Stimulated activated CD4-positive, alpha-beta T cell treated with anti-CD3 and anti-CD28 coated beads, Interleukin-12 subunit alpha, Interleukin-12 subunit beta, amount 100 ng/mL, for 48 hours (primary cell): Measurements from ENCODE around the gene YIPF4.
"Not testable (repeated sequence)": the region's sequence is repeated elsewhere in the genome, so short reads cannot be mapped to it uniquely, and the experiment has no call there.

Experiments used
- DNase-seq, 3 donors: peaks; one replicate each; pipeline ENCODE4 v3.0.0-alpha.2; 2020; ENCODE audit warnings: low read depth in 2 of 3, low spot score in 1 of 3

Gene YIPF4

DNA sequence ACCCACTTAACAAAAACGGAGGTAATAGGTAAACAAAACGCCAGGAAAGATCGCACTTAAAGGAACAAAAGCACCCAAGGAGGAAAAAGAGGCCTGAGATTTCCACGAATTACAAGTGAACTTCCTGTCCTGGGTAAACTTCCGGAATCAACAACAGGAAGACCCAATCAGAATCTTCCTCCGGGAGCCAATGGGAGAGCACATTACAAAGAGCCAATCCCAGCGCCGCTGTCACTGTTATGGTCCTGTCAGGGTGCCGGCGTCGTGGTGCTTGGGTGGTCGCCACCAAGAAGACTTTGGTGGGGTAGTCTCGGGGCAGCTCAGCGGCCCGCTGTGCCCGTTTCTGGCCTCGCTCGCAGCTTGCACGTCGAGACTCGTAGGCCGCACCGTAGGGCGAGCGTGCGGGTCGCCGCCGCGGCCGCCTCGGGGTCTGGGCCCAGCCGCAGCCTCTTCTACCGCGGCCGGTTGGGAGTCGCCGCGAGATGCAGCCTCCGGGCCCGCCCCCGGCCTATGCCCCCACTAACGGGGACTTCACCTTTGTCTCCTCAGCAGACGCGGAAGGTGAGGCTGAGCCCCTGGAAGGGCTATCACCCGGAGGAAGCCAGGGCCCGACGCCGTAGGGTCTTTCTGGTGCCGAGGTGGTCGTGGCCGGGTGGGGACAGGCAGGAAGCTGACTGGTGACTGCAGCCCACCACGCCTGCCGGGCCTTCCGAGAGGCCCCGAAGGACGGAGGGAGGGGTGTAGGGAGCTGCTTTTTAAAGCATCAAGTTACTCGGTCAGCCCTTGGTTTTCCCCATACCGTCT is at the start of gene YIPF4:
YIPF4 (plus strand) TSS at position 231 of the 804 bp plus-strand sequence; CDS start at position 483, 252 bp downstream.
- DNase-seq, result peak; percentile 74 to 91 (median 79)

DNA sequence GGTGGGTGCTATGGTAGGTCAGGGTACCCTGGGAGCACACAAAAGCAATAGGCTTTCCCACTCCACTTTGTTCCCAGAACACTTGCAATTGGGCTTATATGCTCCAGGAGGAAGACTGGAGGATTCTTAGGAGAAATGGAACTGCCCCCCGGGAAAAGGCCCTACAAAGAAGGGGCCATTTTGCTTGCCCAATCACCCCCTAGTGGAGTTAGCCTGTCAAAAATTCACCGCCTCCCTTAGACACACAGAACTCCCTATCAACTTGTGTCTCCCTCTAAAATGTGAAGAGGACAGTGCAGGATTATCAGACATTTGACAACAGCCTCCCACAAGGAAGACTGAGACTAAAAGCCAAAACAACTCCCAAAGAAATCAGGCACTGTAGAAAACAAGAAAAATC is 49.5 kb upstream of the YIPF4 start:
- DNase-seq, result no peak

DNA sequence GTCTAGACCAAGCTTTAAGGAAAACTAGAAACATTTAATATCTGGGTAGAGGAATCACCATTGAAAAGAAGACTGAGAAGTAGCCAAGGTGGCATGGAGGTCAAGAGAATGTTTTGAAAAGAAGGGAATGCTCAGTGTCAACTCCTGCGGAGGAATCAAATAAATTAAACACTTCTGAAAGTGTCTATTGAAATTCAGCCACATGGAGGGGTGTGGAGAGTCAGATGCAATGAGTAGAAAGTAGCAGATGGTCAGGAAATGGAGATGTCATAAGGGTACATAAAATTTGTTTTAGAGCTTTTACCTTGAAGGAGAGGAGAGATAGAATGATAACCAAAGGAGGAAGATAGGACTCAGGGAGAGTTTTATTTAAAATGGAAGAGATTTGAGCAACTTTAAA is 48.1 kb upstream of the YIPF4 start:
- DNase-seq, result no peak

DNA sequence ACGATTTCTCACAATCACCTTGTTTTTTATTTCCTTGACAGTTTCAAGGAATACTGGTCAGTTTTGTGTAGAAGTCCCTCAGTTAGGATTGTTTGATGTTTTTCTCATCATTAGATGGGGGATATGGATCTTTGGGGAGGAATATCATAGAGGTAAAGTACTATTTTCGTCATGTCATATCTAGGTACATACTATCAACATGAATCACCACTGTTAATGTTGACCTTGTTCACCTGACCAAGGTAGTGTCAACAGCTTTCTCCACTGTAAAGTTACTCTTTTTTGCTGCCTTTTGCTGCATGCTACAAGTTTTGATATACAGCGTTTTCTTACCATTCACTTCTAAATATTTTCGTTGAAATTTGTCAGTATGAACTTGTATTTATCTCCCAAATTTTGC is 45.7 kb upstream of the YIPF4 start:
- no peak for DNase-seq

DNA sequence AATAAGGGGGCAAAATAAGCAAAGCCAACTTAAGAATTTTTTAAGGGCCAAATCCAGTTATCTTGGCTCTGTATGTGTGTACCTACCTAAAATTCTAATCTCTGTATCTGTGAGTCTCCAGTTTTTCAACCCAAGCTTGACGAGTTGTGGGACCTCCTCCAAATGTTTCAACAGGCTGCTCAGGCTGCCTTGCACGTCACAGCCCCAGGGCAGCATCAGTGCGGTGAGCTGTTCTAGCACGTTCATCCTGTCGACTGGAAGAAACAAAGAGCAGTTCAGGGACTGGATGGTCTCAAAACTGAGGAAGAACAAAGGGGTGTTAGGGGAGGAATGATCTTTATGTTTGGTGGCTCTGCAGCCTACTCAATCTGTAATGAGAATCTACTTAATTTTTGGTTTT is 42.4 kb upstream of the YIPF4 start:
- no peak for DNase-seq

DNA sequence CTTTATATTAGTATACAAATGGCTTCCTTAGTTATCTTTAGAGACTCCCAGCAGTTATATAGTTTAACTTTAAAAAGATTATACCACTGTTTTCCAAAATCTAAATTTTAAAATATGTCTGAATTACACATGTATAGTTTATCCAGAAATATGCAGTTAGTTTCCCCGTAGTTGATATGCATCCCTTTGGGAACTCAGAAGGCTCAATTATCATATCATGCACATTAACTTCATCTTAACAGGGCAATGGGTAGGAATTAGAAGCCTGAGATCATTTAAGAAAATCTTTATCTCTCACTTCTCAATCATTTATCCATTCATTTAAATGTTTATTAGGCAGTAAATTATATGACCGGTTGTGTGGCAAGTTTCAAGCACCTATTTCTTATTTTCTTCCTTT is 40.2 kb upstream of the YIPF4 start:
- no peak for DNase-seq

DNA sequence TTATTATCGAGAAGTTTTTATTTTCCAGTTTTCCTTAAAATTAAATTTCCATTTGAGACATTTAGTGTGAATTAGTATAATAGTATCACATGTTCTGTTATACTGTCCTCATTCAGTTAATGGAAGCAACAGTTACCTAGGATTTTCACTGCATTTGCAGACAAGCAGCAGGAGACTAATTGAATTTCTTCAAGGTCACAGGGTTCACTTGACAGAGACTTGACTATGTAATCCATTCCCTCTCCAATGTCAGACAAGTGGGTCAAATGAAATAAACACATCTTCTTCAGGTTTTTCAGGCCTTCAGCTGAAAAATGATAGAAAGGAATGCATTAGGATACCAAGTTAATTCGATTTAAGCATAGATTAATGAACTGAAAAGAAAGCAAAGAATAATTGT is 39.7 kb upstream of the YIPF4 start:
- no peak for DNase-seq

DNA sequence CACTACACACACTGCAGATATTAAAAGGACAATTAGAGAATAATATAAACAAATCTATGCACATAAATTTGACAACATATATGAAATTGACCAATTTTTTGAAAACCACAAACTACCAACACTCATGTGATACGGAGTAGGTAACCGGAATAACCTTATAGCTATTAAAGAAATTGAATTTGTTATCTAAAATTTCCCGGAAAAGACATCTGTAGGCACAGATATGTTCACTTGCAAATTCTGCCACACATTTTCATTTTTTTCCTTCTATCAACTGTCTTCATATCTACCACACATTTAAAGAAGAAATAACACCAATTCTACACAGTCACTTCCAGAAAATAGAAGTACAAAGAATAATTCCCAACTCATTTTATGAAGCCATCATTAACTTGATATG is 35.4 kb upstream of the YIPF4 start:
- no peak for DNase-seq

DNA sequence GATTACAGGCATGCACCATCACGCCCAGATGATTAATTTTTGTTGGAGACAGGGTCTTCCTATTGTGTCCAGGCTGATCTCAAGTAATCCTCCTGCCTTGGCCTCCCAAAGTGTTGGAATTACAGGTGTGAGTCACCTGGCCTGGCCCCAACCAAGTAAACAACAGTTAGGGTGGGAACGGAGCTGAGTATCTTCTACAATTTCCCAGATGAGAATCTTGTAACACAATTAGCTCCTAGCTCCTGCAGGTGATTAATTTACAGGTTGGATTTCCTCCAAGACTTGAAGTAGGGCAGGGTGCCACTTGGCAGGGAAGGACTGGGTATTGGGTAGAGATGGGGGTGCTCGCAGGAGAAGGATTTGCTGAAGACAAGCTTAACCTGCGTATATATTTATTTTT is 30.8 kb upstream of the YIPF4 start:
- DNase-seq, result no peak

DNA sequence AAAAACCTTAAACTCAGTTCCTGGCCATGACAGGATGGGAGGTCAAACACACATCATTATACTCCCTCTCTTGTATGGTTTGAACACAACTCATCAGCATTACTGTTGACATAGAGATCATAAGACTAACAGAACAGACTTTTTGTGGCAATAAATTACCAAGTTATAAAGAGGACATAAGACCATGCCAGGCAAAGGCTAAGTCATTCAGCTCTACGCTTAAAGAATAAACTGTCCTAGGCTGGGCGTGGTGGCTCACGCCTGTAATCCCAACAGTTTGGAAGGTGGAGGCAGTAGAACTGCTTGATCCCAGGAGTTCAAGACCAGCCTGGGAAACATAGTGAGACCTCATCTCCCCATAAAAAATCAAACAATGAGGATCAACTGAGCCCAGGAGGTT is 29.4 kb upstream of the YIPF4 start:
- no peak for DNase-seq

DNA sequence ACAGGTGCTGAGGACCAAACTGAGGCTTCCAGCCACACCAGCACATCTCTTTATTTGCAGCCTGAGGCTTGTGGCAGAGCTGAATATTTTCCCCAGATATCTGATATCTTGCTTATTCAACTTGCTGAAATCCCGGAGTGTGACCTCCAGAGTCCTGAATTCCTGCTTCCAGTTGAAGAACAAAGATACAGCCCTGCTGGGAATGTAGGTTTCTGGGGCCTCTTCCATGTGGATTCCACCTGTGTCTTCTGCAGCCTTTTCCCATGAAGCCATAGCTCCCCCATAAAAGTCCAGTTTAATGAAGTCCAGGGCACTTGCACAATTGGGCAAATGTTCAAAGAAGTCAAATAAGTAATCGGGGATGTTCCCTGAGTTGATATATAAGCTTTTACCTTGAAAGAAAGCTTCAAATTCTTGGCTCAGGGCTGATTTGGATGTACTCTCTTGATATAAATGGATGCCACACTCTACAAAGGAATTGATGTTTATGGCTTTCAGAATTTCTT is 27.9 kb upstream of the YIPF4 start:
- no peak for DNase-seq

DNA sequence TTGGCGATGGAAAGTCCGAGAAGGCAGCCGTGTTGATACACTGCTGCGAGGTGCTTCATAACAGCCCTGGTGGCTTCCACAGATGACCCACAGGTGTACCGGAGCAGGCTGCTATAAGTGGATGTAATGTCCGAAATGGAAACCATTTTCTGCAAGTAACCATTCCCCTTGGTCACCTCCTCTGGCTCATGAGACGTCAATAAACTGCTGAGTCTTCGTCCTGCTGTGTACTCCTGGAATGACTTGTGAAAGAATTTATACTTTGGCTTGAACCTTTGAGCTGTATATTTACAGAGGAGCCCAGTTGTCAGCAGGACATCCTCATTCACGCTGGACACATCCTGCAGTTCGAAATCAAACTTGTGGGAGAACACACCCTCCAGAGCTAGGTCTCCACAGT is 27.4 kb upstream of the YIPF4 start:
- DNase-seq, result no peak

DNA sequence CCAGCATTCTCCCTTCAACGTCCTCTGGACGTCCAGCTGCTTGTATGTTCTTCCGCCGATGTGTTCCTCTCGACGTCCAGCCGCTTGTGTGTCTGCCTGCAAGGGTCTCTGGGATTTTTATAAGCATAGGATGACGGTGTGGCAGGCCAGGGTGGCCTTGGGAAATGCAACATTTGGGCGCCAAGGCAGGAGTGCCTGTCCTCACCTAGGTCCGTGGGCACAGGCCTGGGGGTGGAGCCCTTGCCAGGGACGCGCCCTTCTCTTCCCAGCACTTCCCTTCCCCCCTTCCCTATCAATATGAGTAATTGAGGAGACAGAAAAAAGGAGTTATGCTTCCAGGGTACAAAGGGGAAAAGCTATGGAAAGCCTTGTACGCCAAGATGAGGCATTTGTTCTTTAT is 19.5 kb upstream of the YIPF4 start:
- DNase-seq, result no peak

DNA sequence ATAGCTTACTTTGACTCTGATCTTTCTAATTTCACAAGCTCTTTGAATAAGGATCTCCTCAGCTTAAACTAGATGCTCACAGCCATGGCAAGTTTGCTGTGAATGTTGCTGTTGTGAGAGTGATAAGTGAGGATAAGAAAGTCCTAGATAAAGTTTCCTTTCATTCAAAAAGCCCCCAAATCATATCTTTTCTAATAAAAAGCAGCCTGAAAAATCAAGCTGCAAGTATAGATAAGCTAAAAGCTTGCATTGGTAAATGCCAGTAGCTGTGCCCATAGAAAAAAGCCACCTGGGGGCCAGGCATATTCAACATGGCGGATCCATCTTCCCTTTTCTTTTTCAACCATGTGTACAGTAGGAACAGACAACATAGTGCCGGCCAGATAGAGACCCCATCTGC is 17.3 kb upstream of the YIPF4 start:
- DNase-seq, result no peak

DNA sequence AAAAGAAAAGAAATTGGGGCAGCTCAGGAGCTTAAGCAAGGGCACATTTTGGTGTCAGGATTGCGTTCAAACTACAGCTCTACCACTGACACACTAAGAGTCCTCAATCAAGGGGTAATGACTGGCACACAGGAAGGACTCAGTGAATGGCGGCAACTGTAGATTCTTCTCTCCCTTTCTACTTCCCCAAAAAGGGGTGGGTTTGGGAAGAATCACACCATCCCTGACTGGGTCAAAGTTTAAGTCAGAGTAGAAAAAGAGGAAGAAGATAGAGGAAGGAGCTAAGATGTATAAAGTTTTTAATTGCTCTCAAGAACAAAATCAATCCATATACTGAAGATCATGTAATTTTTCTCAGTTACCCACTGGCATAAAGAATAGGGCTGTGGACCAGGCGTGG is 15.6 kb upstream of the YIPF4 start:
- no peak for DNase-seq

DNA sequence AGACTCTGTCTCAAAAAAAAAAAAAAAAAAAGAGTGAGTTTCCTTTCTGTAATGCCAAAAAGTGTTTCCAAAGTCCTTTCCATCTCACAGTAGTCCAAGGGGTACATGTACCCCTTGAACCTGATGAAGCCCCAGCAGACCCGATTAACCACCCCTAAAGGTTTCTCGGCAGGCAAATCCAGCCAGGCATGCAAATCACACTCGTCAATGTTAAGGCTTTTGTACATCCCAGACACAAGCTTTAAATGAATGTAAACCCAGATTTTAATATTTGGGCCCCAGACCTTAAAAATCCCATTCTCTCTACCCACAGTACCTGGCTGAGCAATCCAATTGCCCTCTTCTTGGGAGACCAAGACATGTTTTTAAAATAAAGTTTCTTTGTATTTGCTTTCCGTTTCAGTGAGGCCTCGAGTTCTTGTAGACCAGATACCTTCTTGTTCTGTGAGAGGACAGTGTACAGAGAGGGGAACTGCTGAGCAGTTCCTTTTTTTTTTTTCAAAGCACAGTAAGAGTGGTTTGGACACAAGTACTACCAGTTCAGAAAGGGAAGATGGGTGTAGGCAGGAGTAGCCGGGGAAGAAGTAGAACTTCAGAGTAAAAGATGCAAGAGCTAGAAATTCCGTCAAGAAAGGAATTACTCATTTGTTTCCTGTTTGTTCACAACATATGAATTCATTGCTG is 13.1 kb upstream of the YIPF4 start, which contains the start of gene NLRC4:
NLRC4 (minus strand) TSS at position 465 of the 684 bp plus-strand sequence. CDS start 8,111 bp downstream, outside the sequence.
- no peak for DNase-seq

DNA sequence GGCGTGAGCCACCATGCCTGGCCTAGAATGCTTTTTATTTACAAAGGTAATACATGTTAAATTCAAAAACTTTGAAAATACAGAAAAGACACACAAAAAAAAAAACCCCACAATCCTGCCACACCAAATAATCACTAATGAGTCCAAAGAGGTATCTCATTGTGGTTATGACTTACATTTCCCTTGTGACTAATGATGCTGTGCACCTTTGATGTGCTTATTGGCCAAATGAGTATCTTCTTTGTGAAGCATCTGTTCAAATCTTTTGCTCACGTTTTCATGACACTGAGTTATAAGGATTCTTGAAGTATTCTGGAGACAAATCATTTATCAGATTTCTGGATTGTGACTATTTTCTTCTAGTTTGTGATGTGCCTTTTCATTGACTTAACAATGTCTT is 6.6 kb upstream of the YIPF4 start:
- DNase-seq, result no peak

DNA sequence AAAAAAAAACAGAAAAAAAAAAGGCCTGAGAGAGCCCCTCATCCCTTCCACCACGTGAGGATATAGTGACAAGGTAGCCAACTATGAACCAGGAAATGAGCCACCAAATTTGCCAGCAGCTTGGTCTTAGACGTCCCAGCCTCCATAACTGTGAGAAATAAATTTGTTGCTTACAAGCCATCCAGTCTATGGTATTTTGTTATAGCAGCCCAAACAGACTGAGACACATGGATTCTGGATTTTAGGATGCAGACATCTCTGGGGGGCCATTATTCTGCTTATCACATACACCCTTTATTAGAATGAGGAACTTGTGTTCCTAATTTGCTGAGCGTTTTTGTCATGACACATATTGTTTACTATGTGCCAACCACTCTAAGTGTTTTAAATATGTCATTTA is 5.4 kb upstream of the YIPF4 start:
- DNase-seq, result no peak

DNA sequence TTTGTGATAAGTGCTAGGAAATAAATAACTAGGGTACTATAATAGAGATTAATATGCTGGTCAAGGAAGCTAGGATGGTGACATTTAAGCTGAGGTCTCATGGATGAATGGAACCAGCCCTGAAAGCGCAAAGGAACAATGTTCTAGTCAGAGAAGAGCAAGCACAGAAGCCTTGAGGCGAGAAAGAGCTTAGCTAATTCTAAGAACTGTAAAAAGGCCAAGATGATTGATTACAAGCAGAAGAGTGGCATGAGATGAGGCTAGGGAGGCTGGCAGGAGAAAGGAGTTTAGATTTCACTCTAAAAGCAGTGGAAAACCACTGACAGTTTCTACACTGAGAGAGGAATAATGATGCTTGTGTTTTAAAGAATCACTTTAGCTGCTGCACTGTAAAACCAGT is 3.4 kb upstream of the YIPF4 start:
- DNase-seq, result no peak

DNA sequence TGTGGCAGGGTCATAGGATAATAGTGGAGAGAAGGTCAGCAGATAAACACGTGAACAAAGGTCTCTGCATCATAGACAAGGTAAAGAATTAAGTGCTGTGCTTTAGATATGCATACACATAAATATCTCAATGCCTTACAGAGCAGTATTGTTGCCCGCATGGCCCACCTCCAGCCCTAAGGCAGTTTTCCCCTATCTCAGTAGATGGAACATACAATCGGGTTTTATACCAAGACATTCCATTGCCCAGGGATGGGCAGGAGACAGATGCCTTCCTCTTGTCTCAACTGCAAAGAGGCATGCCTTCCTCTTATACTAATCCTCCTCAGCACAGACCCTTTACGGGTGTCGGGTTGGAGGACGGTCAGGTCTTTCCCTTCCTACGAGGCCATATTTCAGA is 1.9 kb upstream of the YIPF4 start:
- DNase-seq, result not testable (repeated sequence)

DNA sequence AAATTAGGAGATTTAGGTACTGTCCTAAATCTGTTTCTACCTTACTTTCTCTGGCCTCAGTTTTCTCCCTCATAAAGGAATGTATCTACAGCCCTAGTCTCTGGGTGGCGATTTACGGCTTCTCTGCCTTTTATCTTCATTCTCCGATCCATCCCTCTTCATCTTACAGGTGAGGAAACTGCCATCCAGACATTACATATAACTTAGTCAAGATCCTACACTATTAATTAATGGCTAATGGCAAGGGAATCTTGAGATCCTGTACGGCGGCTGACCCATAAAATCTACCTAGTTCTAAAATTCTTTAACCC is 386 bp upstream of the YIPF4 start:
- DNase-seq, result no peak

DNA sequence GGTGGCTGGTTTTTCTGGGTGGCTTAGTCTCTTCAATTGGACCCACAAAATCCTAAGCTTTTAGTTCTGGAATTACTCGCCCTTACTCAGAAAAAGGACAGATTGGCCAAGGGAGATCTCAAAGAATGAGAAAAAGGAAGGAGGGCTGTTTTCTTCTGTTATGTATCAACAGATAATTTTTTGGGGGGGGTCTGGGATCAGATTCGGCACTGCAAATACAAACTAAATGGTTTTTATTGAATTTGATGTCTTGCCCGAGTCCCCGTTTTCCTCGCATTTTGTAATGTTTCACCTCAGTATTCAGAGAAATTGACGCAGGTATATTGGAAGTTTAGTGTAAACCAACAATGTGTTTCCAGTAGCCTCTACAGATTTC is 762 bp downstream of the YIPF4 start:
- DNase-seq, result no peak

DNA sequence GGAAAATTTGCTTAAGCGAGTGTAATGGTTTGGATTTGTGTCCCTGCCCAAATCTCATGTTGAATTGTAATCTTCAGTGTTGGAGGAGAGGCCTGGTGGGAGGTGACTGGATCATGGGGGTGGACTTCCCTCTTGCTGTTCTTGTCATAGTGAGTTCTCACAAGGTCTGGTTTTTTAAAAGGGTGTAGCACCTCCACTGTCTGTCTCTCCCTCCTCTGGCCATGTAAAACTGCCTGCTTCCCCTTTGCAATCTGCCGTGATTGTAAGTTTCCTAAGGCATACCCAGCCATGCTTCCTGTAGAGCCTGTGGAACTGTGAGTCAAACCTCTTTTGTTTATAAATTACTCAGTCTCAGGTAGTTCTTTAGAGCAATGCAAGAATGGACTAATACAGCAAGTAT is 6.6 kb downstream of the YIPF4 start:
- no peak for DNase-seq
